HFFc6 (cell line): Measurements from ENCODE around the gene CTNND2. TPM values are rescaled to one million over a fixed set of nuclear protein-coding genes. Genes with fewer than 3 reads are reported as not detected.
"Not testable (repeated sequence)": the region's sequence is repeated elsewhere in the genome, so short reads cannot be mapped to it uniquely, and the experiment has no call there.

Experiments
- DNase-seq: peaks from one replicate; pipeline ENCODE4 v3.0.0-alpha.2; 2018
- H3K27ac Mint-ChIP-seq: 2 replicates; pipeline ENCODE4 v1.8.0; 2020; ENCODE audit warnings: mild to moderate bottlenecking, mixed read lengths
- H3K27me3 Mint-ChIP-seq: 2 replicates; pipeline ENCODE4 v1.8.0; 2021; ENCODE audit warnings: mild to moderate bottlenecking, moderate library complexity, mixed read lengths; ENCODE audit not compliant: insufficient read depth
- H3K36me3 Mint-ChIP-seq: 2 replicates; pipeline ENCODE4 v1.8.0; 2021; ENCODE audit warnings: low read depth, mixed read lengths
- H3K4me1 Mint-ChIP-seq: 2 replicates; pipeline ENCODE4 v1.8.0; 2020; ENCODE audit warnings: low read depth, mixed read lengths
- H3K4me3 Mint-ChIP-seq: 2 replicates; pipeline ENCODE4 v1.8.0; 2020; ENCODE audit warnings: mild to moderate bottlenecking, moderate library complexity, mixed read lengths
- H3K9me3 Mint-ChIP-seq: 2 replicates; pipeline ENCODE4 v1.8.0; 2020; ENCODE audit warnings: mild to moderate bottlenecking, mixed read lengths
- total RNA-seq, 6 experiments: library from RNA; stranded (reverse); fragmentation: NEBNext Ultra II Directional; extraction: Animal tissue kit (Norgen Biotek cat#: 25700); gene quantifications; 2 replicates in 1 of 6; 3 replicates in 5 of 6; pipeline ENCODE4 v1.2.3, GENCODE V29; 2021
- TF ChIP-seq, protein P1 (sequence below): fragments of 200-600 bp; sonication (generic); IDR thresholded peaks from 2 replicates; pipeline ENCODE4 v1.5.0; 2021; ENCODE audit warnings: antibody characterized with exemption, mild to moderate bottlenecking

CTNND2 gene
- total RNA-seq, 6 experiments from 2014 or later, result not detected

DNA sequence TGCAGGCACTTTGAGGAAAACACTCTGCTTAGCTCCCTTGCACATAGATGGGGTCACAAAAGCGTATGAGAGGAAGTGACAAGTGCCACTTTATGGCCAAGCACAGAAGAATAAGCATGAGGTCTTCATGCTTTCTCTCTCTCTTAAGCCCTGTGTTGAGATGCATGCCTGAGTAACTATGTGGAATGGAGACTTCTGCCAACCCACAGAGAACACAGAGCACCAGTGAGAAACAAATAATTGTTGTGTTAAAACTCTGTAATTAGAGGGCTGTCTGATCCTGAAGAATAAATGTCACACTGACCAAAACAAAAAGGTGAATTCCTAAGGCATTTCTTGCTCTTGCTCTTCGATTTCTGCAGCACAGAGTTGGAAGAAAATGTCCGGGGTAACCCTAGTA lies 488.5 kb downstream of the CTNND2 start:
- Mint-ChIP-seq H3K36me3 (0 out of 2 replicates have a peak, but pooled peaks cover 5% of the 10 kb centered on the region), H3K4me1 (no peaks in the 10 kb centered on the region), H3K27me3 (no peaks in the 10 kb centered on the region), H3K27ac (no peak overlapping the region), H3K4me3 (no peak overlapping the region), H3K9me3 (peaks cover 39% of the 10 kb centered on the region)
- TF ChIP-seq, protein P1, sequence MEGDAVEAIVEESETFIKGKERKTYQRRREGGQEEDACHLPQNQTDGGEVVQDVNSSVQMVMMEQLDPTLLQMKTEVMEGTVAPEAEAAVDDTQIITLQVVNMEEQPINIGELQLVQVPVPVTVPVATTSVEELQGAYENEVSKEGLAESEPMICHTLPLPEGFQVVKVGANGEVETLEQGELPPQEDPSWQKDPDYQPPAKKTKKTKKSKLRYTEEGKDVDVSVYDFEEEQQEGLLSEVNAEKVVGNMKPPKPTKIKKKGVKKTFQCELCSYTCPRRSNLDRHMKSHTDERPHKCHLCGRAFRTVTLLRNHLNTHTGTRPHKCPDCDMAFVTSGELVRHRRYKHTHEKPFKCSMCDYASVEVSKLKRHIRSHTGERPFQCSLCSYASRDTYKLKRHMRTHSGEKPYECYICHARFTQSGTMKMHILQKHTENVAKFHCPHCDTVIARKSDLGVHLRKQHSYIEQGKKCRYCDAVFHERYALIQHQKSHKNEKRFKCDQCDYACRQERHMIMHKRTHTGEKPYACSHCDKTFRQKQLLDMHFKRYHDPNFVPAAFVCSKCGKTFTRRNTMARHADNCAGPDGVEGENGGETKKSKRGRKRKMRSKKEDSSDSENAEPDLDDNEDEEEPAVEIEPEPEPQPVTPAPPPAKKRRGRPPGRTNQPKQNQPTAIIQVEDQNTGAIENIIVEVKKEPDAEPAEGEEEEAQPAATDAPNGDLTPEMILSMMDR, result no peak
- DNase-seq, result no peak

DNA sequence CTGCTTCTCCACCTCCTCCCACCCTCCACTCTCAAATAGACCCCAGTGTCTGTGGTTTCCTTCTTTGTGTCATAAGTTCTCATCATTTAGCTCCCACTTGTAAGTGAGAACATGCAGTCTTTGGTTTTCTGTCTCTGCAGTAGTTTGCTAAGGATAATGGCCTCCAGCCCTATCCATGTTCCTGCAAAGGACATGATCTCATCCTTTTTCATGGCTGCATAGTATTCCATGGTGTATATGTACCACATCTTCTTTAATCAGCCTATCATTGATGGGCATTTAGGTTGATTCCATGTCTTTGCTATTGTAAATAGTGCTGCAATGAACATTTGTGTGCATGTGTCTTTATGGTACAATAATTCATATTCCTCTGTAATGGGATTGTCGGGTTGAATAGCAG lies 489.5 kb downstream of the CTNND2 start:
- peaks cover 34% of the 10 kb centered on the region for H3K9me3 Mint-ChIP-seq
- not testable (repeated sequence) for H3K4me3 Mint-ChIP-seq, H3K27ac Mint-ChIP-seq, DNase-seq, H3K4me1 Mint-ChIP-seq, H3K36me3 Mint-ChIP-seq, H3K27me3 Mint-ChIP-seq

DNA sequence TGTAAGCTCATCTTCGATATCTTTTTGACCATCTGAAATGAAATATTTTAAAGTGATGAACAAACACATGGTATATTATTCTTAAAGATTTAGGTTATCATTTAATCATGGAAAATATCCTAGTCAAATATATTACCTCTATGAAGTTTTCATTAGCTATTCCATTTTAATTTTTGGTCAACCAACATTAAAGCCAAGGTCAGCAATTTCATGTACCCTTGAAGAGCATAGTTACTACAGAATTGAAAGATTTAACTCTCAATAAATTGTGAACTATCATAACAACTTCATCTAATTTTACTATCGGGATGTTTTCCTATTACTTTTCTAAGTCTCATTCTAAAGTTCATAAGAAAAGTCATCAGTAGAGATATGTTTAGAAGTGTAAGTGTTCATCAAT lies 492.6 kb downstream of the CTNND2 start:
- TF ChIP-seq, protein P1, result no peak
- 0 out of 2 replicates have a peak, but pooled peaks cover 5% of the 10 kb centered on the region for H3K36me3 Mint-ChIP-seq
- H3K27me3 Mint-ChIP-seq, result no peaks in the 10 kb centered on the region
- H3K4me1 Mint-ChIP-seq, result no peaks in the 10 kb centered on the region
- peaks cover 18% of the 10 kb centered on the region; the same call in 1 of the 2 replicates for H3K9me3 Mint-ChIP-seq
- no peak overlapping the region for H3K4me3 Mint-ChIP-seq
- DNase-seq, result no peak
- no peak overlapping the region for H3K27ac Mint-ChIP-seq

DNA sequence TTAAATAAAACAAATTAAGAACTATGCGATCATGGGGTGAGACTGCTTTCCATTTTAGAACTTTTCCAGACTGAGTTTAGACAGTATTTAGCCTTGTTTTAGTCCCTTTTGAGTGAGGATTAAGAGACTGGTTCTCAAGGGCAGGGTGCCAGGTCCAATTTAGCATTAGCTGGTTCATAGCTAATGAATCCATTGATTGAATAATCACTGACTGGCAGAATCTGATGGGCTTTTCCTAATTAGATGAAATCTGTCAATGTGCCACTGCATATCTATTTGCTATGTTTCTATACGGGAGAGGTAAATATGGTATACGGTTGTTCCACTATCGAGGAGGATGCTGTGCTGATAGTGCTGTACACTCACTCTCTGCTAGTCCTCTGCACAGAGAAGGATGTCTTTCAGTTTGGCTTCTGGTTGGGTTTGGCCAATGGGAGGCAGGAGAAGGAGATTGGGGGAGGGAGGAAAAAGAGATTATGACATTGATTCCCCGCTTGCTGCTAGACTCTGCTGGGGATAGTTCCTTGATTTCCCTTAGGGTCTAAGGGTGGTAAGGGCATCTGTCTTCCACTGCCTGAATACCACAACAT lies 496.6 kb downstream of the CTNND2 start:
- Mint-ChIP-seq H3K9me3 (peaks cover 12% of the 10 kb centered on the region), H3K4me1 (no peaks in the 10 kb centered on the region), H3K27me3 (no peaks in the 10 kb centered on the region), H3K36me3 (no peaks in the 10 kb centered on the region), H3K27ac (no peak overlapping the region), H3K4me3 (no peak overlapping the region)
- TF ChIP-seq, protein P1, result no peak
- DNase-seq, result no peak

DNA sequence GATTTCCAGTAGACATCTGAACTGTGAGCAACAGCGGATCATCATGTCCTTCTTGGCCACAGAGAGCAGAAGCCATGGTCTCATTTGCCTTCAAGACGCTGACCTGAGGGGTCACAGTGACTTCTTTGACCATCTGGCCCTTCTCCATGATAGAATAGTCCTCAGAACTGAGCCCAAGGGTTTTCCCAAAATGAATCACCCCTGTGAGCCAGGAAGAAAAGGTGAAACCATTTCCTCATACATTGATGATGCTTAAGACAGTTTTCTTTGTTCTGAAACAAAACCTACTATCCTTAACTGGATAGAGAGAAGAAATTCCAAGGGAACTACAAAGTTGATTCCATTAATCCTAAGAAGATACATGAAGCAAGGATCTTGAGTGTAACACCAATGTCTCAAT lies 503.9 kb downstream of the CTNND2 start:
- H3K36me3 Mint-ChIP-seq, result no peaks in the 10 kb centered on the region
- TF ChIP-seq, protein P1, result no peak
- no peak overlapping the region for H3K4me3 Mint-ChIP-seq
- H3K27ac Mint-ChIP-seq, result no peak overlapping the region
- H3K27me3 Mint-ChIP-seq, result no peaks in the 10 kb centered on the region
- no peaks in the 10 kb centered on the region for H3K4me1 Mint-ChIP-seq
- DNase-seq, result no peak
- peaks cover 19% of the 10 kb centered on the region for H3K9me3 Mint-ChIP-seq

DNA sequence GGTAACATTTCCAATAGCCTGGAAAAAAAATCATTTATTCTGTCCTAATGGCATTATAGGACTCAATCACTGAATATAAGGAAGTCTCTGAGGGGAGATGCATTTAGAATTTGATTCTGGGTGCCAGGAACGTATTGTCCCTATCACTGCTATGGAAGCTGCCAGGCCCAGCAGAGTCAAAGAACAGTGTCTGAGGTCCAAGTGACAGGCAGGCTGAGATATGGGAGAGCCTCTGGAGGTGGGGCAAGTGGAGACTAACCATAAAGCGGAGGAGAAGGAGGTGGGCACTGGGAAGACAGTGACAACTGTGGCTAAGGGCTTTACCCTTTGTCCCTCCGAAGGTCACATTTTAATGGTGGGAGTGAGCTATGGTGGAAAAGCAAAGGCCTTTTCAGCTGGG lies 505.5 kb downstream of the CTNND2 start:
- H3K4me1 Mint-ChIP-seq, result no peaks in the 10 kb centered on the region
- no peaks in the 10 kb centered on the region for H3K27me3 Mint-ChIP-seq
- no peak for DNase-seq
- TF ChIP-seq, protein P1, result no peak
- no peak overlapping the region for H3K27ac Mint-ChIP-seq
- H3K4me3 Mint-ChIP-seq, result no peak overlapping the region
- H3K36me3 Mint-ChIP-seq, result no peaks in the 10 kb centered on the region
- H3K9me3 Mint-ChIP-seq, result peaks cover 17% of the 10 kb centered on the region
